HEK293T (cell line): ENCODE results near the gene TM4SF1.

ENCODE experiments used
- CTCF ChIA-PET: fragments of 350-600 bp; formaldehyde crosslinking; extraction: SDS; loops from one replicate; lab custom pipeline; 2021; ENCODE audit warnings: antibody characterized with exemption, inconsistent platforms; lab: Yijun Ruan, JAX
- POLR2A ChIA-PET: fragments of 350-600 bp; formaldehyde crosslinking; extraction: SDS; loops from one replicate; lab custom pipeline; 2020; ENCODE audit warnings: antibody characterized with exemption, inconsistent platforms; lab: Yijun Ruan, JAX
- DNase-seq: peaks from one replicate; pipeline ENCODE4 v3.0.0; 2012; ENCODE audit warnings: mixed read lengths; ENCODE audit errors: extremely low spot score
- ARNT ChIP-seq: fragments of 450-650 bp; IDR thresholded peaks from 2 replicates; pipeline ENCODE4 v1.6.1; 2017; ENCODE audit warnings: mild to moderate bottlenecking
- BHLHE40 ChIP-seq: fragments of 450-650 bp; IDR thresholded peaks from 2 replicates; pipeline ENCODE4 v1.6.1; 2016; ENCODE audit warnings: mild to moderate bottlenecking, moderate library complexity, borderline replicate concordance
- CTBP1 ChIP-seq: fragments of 450-650 bp; IDR thresholded peaks from 2 replicates; pipeline ENCODE4 v1.6.1; 2016; ENCODE audit warnings: borderline replicate concordance
- ELF4 ChIP-seq: fragments of 450-650 bp; IDR thresholded peaks from 2 replicates; pipeline ENCODE4 v1.6.1; 2017; ENCODE audit warnings: antibody characterized with exemption
- FOXA1 ChIP-seq: fragments of 450-650 bp; IDR thresholded peaks from 2 replicates; pipeline ENCODE4 v1.6.1; 2016; ENCODE audit warnings: mild to moderate bottlenecking
- FOXK2 ChIP-seq: fragments of 450-650 bp; IDR thresholded peaks from 2 replicates; pipeline ENCODE4 v1.6.1; 2016; ENCODE audit warnings: mild to moderate bottlenecking
- FOXM1 ChIP-seq: fragments of 450-650 bp; IDR thresholded peaks from 2 replicates; pipeline ENCODE4 v1.6.1; 2017; ENCODE audit warnings: mild to moderate bottlenecking, borderline replicate concordance
- HDGF ChIP-seq: fragments of 450-650 bp; IDR thresholded peaks from 2 replicates; pipeline ENCODE4 v1.6.1; 2017; ENCODE audit warnings: antibody characterized with exemption, borderline replicate concordance
- L3MBTL2 ChIP-seq: fragments of 450-650 bp; conservative IDR thresholded peaks from 2 replicates; pipeline ENCODE4 v1.6.1; 2016; ENCODE audit warnings: mild to moderate bottlenecking
- LEF1 ChIP-seq: fragments of 450-650 bp; IDR thresholded peaks from 2 replicates; pipeline ENCODE4 v1.6.1; 2017; ENCODE audit warnings: mild to moderate bottlenecking, borderline replicate concordance
- NFRKB ChIP-seq: fragments of 450-650 bp; IDR thresholded peaks from 2 replicates; pipeline ENCODE4 v1.6.1; 2016; ENCODE audit warnings: mild to moderate bottlenecking, moderate library complexity
- SP1 ChIP-seq: fragments of 450-650 bp; IDR thresholded peaks from 2 replicates; pipeline ENCODE4 v1.6.1; 2017
- SUZ12 ChIP-seq: fragments of 450-650 bp; IDR thresholded peaks from 2 replicates; pipeline ENCODE4 v1.6.1; 2016; ENCODE audit warnings: mild to moderate bottlenecking
- TARDBP ChIP-seq: fragments of 450-650 bp; IDR thresholded peaks from 2 replicates; pipeline ENCODE4 v1.6.1; 2016
- ZNF384 ChIP-seq: fragments of 450-650 bp; IDR thresholded peaks from 2 replicates; pipeline ENCODE4 v1.6.1; 2016
- TF ChIP-seq, protein P1 (sequence below): fragments of 450-650 bp; IDR thresholded peaks from 2 replicates; pipeline ENCODE4 v1.6.1; 2016

Gene TM4SF1

DNA sequence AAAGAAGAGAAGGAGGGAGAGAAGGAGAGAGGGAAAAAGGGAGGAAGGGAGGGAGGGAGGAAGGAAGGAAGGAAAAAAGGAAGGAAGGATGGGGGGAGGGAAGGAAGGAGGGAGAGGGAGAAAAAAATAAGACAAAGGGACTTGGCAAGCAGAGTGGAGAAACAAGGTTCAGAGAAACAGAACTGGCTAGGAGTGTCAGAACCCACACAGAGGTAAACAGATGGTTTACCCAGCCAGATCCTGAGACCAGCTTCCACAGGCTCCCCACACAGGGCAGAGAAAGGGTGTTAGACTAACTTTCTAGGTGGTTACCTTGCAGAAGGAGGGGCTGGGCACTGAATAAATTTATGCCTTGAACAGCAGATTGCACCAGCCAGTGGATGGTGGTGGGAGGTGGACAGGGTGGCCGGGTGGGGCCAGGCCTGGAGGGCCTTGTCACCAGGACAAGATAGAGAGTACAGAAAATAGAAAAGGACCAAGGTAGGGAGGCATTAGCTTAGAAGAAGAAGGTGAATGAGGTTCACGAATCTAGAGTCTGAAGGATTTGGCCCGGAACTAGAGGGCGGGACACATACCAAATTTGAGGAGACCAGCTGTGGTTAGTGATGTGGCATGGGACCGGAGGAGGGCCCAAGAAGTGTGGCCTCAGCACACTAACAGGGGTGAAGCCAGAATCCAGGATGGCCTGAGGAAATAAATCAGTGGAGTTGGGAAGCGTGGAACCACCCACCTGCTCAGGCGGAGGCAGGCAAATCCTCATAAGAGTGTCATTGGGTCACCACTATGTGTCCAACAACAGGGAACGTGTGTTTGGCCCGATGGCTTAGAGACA is 1.2 kb upstream of the TM4SF1 start:
- TF ChIP-seq LEF1: no peak
- ChIA-PET POLR2A (no interaction called here), CTCF (no interaction called here)
- no peak for DNase-seq

DNA sequence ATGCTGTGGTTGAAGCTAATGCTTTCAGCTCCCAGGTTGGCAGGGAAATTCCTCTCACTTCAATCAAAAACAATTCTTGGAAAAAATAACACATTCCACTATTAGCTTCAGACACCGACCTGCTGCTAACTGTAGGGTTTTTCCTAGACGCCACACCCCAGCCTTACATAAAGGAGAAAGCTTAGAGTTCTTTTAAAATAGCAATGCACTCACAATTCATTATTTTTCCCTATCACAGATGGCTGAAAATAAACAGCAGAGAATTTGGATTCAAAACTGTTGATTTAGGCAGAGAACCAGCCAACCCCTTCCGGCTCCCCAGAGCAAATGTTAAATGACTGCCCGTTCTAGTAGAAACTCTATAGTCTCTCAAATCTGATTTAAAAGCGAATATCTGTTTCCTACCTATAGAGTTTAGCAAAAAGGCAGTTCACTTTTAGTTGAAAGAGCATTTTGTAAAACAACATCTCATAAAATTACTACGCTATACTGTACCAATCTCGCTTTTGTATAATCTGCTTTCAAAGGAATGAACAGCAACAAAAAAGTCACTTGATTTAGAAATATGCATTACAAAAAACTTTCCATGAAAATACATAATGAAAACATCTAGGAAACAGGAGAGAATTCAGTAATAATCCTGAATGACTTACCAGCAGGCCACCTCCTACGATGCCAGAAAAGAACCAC is 586 bp downstream of the TM4SF1 start:
- TF ChIP-seq FOXM1 (no peak), L3MBTL2 (no peak), SUZ12 (no peak), ZNF384 (no peak), SP1 (no peak), ELF4 (no peak), TARDBP (no peak)
- TF ChIP-seq, protein P1, sequence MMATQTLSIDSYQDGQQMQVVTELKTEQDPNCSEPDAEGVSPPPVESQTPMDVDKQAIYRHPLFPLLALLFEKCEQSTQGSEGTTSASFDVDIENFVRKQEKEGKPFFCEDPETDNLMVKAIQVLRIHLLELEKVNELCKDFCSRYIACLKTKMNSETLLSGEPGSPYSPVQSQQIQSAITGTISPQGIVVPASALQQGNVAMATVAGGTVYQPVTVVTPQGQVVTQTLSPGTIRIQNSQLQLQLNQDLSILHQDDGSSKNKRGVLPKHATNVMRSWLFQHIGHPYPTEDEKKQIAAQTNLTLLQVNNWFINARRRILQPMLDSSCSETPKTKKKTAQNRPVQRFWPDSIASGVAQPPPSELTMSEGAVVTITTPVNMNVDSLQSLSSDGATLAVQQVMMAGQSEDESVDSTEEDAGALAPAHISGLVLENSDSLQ: no peak
- ChIA-PET POLR2A (no interaction called here), CTCF (interaction anchor here (1.5 kb wide), 1 partner anchor 14 kb away, joined by 3 read pairs; no protein-coding TSS in a partner anchor)
- DNase-seq: no peak

DNA sequence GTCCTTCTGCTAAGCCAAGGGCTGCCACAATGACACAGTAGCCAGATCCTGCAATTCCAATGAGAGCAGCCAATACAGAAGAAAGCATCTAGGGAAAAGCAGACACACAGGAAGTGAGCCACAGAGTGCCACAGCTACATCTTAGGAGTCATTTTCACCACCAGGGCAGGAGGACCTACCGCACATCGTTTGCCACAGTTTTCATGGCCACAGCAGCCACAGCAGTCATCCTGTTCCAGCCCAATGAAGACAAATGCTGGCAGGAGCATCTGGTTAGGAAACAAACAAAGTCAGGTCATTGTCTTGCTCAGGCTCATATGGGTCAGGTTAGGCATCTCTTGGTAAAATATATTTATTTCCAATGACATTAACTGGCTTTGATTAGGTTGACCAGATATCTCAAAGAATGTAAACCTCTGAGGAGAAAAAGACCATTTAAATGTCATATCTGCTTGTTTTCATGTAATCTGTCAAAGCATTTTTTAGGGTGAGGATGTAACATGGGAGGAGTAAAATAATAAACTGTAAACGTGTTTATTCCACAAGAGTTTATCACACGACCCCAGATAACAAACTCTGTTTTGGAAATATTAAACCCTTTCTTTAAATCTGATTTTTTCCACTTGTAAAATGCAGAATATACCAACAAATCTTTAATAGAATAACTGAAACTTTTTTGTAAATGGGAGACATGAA is 1.8 kb downstream of the TM4SF1 start:
- ChIA-PET CTCF (interaction anchor here (1.5 kb wide), 1 partner anchor 13 kb away, joined by 3 read pairs; no protein-coding TSS in a partner anchor), POLR2A (no interaction called here)
- TF ChIP-seq ZNF384 (no peak), LEF1 (no peak), NFRKB (no peak), SUZ12 (no peak), TARDBP (no peak), FOXK2 (no peak), HDGF (no peak), BHLHE40 (no peak), ELF4 (no peak), ARNT (no peak), FOXA1 (no peak), L3MBTL2 (no peak), CTBP1 (no peak), FOXM1 (no peak), SP1 (no peak)
- TF ChIP-seq, protein P1: no peak
- no peak for DNase-seq

DNA sequence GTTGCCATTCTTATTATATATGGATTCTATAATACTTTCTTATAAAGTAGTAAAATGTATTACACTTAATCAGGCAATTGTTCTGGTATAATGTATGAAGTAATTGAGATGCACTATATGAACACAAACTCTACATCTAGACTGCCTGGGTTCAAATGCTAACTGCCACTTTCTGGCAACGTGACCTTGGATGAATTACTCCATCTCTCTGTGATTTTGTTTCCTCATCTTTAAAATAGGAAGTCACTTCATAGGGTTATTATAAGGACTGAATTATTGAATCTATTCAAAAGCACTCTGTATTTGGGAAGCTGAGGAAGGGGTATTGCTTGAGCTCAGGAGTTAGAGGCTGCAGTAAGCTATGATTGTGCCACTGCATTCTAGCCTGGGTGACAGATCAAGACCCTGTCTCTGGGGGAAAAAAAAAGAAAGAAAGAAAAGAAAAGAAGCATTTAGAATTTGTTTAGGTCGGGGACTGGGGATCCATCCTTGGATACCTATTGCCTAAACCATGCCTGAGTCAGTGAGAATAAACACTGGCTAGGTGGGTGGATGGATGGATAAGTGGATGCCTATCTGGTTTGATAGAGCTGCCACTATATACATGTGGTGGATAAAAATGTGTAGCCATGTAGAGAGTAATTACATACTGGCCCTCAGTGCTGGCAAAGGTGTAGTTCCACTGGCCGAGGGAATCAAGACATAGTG is 2.5 kb downstream of the TM4SF1 start:
- DNase-seq: no peak
- TF ChIP-seq L3MBTL2 (no peak), FOXM1 (no peak), ZNF384 (no peak), TARDBP (no peak), ARNT (no peak), FOXK2 (no peak), SUZ12 (no peak), LEF1 (no peak), SP1 (no peak), NFRKB (no peak), FOXA1 (no peak), ELF4 (no peak), CTBP1 (no peak), BHLHE40 (no peak)
- ChIA-PET POLR2A (no interaction called here), CTCF (no interaction called here)

DNA sequence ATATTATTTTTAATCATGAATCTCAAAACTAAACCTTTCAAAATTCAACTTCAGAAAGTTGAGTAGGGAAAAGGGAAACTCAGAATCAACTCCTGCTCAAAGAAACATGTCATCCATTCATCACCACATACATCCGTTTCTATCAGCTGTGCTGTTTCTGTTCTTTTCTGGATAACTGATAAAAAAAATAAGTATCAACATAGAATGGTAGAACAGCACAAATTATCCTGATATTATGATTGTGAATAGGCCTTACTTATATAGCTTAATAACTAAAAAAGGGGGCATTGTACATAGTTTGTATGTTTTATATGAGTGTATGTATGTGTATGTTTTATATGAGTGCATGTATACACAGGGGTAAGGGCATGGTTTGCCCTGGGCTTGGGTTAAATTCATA is 3.1 kb downstream of the TM4SF1 start:
- ChIA-PET CTCF (no interaction called here), POLR2A (no interaction called here)
- DNase-seq: no peak
- no peak for TF ChIP-seq FOXA1
- no peak for TF ChIP-seq L3MBTL2
- no peak for TF ChIP-seq SUZ12
- TF ChIP-seq SP1: no peak
